ENCODE data around the gene TPBGL.
A peak's percentile ranks its signal among the peaks of the same experiment; 100 is the strongest.

TPBGL gene

DNA sequence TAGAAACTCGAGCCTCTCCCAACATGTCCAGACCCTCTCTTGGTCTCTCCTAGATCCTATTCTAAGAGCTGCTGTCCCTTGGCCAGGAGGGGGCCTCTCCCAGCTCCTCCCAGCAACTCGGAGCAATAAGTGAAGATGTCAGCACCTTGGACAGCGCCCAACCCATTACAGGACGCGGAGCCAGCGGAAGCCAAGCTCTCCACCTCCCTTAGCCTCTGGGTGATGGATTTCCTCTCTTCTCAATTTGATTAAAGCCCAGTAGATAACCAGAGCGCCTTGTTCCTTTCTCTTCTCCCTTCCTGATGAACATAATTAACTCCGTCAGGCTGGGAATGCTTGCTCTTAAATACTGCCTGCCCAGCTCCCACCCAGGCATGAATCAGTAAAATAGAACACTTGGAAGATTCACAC lies 26.2 kb upstream of the TPBGL start:
- DNase-seq, result no peak

DNA sequence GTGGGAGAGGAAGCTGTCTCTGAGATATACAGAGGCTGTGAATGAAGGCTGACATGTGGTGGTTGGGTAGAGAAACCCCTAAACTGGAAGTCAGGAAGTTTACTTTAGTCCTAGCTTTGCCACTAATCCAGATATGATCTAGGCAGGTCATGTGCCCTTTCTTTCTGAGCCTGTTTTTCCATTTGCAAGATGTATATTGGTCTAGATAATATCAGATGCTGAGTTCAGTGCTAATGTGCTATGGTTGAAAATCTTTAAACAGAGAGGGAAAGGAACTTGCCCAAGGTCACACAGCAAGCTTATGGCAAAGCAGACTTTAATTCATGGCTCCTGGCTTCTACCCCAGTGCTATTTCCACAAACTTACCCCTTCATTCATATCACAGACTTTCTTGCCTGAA lies 25.7 kb upstream of the TPBGL start:
- DNase-seq, result no peak

DNA sequence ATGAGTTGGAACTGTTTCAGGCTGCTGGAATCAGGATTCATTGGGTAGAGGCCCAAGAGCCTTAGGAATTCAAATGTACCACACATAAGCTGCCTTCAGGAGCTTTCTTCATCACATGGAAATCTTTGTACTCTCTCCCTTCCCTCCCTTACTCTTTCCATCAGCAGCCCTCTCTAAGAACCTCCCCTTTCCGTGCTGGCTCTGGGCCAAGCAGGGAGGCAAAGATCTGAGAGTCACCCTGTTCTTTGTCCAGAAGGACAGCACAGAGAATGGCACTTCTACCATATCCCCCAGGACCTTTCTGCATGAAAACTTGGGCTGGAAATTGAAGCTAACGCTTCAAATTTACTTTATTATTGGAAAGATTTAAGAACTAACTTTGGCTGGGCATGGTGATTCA lies 20.7 kb upstream of the TPBGL start:
- no peak for DNase-seq

DNA sequence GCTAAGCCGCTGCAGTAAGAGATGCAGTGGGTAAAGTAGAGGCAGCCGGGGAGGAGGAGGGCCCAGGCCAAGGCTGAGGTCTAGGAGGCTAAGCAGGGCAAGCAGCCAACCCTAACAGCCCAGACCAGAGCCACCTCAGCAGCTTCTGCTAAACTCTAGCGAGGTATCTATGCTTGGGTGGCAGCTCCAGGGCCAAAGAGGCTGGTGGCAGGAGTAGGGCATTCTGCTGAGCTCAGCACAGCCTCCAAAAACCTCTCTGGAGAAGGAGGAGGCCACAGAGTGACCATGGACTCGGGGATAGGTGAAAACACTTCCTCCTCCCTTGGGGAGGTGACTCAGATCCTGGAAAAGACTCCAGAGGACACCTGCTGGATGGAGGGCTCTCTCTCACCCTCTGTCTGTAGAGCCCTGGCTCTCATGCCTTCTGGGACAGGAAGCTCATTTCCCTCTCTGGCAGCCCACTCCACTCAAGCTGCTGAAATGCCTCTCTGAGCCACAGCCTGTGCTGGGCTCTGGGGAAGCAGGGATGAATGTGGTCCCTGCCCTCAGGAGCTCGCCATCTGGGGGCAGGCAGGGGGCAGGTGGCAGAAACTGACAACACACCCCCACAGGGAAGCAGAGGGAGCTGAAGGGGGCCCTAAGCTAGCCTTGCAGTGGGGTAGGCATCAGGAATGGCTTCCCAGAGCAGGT lies 16.5 kb upstream of the TPBGL start:
- no peak for DNase-seq

DNA sequence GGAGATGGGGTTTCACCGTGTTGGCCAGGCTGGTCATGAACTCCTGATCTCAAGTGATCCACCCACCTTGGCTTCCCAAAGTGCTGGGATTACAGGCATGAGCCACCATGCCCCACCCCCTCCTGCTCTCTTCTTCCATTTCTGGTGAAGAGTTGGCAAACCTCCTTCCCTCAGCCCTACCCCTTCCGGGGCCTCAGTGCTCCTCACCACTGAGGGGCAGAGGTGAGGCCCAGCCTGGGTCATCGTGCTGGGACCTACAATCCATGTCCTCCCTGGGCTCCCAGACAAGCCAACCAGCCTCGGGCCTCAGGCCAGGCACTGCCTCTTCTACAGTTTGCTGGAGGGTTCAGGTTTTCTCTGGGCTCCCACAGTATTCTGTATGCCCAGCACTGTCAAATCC lies 14.8 kb upstream of the TPBGL start:
- DNase-seq, result no peak

DNA sequence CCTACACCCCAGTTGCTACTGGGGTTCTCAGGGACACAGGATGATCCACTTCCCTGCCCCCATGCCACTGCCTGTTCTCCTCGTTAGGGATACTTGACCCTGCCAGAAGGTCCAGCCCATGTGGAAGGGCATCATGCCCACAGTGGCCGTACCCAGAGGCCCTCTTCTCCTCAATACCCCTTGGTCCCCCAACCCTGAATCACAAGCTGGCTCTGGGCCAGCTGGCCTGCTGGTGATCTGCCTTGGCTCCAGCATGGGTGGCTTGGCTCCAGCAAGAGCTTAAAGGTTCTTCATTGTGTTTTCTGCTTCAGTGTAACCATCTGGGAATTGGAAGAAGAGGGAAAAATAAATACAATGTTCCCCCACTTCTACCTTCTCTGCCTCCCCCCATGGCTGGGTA lies 11.1 kb upstream of the TPBGL start:
- DNase-seq, result no peak

DNA sequence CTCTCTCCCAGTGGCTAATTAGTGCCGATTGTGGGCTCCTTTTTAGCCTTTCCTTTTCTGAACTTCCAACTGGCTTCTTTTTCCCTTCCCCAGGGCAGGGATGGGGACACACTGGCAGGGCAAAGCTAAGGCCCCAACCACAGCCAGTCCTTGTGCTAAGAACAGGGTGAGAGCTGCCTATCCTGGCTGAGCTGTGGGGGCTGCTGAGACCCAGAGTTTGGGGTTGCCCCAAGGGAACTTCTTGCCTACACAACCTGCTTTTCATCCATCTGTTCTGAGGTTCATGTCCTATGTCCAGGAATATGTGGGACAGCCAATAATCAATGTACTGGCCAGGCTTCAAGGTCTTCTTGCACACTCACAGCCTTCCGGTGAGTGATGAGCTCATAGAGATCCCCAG lies 10.0 kb upstream of the TPBGL start:
- no peak for DNase-seq

DNA sequence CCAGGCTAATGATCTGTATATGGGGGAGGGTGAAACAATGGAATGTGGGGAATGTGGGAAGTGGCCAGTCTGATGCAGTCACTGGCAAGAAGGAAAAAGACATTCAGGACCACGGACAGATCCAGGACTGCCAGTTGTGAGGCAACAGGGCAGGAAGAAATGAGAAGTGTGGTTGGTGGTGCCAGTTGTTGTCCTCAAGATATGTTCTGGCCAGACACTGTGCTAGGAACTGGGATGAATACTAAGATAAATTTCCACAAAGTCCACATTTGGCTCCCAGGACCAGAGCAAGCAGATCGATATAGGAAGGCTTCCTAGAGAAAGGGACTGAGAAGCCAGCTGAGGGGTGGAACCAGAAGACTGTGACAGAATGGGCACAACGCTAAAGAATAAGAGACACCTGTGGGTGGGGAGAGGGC lies 6.8 kb upstream of the TPBGL start:
- DNase-seq, result no peak

DNA sequence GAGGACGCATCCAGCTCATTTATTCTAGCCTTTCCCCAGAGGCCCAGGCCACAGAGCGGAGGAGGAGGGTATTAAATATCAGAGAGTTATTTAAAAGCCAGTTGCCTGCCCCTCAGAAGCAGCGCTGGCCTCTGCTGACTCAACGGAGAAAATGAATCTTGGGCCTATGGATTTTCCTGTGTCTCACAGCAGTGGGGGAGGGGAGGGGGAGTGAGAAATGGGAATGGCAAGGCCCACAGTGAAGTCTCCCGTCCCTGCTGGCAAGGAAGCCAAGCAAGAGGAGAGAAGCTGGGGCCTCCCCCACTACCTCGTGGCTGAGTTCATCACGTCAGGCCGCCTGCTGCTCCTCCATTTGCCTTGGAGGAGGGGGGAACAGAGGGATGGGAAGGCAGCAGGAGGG lies 4.5 kb upstream of the TPBGL start:
- no peak for DNase-seq

DNA sequence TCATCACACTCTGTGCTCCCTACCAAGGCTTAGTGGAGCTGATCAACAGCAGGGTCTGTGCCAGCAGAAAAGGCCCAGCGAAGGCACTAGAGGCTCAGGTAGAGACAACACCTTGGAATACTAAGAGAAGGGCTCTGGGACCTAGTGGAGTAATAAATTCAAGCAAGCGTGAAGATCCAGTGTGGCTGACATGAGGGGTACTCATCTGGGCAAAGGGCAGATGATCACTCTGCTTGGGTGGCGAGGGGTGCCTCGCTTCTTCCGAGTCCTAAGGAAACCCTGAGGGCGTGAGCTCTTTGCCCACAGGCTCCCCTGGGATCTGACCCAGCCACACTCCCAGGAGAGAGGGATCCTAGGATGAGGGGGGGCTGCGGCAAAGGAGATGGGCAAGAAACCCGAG lies 3.5 kb upstream of the TPBGL start:
- no peak for DNase-seq

DNA sequence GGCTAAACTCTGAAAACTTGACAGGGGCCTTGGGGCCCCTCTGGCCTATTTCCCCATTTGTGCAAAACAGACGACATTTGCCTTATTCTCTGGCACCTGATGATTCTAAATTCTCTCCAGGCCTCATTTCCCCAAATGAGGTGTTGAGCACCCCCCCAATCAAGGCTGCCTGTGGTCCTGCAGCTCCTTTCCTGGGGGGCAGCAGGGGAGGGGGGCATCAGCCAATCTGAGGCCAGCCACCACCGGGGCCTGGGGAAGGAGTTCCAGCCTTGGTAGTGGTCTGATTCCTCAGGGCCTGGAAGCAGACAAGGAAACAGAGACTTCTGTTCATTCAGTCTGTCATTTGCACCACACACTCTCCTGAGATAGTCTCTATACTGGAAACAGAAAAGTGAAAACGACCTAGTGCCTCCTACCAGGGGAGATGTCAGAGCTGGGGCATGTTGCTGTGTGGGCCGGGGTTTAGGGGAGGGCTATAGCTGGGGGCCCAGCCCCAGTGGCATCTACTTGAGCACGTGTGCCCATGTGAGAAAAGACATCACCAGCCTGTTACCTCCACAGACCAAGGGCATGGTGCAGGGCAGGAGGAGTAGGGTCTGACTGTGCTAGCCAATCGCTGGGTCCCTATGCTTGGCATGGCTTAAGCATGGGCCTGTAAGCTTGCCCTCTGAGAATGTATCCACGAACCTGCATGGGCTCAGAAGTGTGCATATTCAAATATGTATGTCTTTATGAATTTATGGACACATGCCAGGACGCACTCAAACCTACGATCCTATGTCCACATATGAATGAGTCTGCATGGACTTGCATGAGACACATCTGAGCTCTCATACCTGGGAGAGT lies 1.8 kb upstream of the TPBGL start:
- DNase-seq, result no peak

DNA sequence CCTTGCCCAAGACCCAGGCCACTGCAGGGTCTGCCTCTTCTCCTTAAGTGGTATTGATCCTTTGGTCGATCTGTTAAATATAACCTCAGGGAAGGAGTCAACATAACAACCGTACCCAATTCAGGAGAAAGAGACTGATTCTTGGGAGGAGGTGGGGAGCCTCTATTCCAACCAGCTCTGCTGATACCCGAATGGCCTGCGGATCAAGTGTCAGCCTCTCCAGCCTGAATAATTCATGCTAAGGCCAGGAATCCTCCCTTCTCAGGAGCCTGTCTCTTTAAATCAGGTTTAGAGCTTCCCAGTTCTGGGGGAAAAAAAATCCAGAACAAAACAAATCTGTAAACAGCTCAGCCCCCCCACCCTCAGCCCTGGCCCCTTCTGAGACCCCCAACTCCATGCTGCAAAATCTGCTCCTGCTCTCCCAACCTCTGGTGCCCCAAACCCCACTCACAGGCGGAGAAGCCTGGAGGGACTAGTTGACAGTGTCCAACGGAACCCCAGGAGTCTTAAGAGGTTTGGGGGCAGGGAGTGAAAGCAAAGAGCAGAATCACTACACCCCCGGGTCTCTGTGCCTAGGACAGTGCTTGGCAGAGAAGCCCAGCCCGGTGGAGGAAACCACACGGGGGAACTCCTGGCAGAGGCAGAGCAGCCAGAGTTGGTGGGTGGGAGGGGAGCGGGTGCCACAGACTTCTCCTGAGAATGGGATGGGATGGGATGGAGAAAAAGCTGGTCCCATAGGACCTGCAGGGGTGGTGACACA lies 863 bp upstream of the TPBGL start:
- DNase-seq, result no peak

DNA sequence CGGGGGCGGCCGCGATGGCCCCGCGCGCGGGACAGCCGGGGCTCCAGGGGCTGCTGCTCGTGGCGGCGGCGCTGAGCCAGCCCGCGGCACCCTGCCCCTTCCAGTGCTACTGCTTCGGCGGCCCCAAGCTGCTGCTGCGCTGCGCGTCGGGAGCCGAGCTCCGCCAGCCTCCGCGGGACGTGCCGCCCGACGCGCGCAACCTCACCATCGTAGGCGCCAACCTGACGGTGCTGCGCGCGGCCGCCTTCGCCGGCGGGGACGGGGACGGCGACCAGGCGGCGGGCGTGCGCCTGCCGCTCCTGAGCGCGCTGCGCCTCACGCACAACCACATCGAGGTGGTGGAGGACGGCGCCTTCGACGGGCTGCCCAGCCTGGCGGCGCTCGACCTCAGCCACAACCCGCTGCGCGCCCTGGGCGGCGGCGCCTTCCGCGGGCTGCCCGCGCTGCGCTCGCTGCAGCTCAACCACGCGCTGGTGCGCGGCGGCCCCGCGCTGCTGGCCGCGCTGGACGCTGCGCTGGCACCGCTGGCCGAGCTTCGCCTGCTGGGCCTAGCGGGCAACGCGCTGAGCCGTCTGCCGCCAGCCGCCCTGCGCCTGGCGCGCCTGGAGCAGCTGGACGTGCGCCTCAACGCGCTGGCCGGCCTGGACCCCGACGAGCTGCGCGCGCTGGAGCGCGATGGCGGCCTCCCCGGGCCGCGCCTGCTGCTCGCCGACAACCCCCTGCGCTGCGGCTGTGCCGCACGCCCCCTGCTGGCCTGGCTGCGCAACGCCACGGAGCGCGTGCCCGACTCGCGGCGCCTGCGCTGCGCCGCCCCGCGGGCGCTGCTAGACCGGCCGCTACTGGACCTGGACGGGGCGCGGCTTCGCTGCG lies 697 bp downstream of the TPBGL start:
- peak; percentile 87 for DNase-seq

DNA sequence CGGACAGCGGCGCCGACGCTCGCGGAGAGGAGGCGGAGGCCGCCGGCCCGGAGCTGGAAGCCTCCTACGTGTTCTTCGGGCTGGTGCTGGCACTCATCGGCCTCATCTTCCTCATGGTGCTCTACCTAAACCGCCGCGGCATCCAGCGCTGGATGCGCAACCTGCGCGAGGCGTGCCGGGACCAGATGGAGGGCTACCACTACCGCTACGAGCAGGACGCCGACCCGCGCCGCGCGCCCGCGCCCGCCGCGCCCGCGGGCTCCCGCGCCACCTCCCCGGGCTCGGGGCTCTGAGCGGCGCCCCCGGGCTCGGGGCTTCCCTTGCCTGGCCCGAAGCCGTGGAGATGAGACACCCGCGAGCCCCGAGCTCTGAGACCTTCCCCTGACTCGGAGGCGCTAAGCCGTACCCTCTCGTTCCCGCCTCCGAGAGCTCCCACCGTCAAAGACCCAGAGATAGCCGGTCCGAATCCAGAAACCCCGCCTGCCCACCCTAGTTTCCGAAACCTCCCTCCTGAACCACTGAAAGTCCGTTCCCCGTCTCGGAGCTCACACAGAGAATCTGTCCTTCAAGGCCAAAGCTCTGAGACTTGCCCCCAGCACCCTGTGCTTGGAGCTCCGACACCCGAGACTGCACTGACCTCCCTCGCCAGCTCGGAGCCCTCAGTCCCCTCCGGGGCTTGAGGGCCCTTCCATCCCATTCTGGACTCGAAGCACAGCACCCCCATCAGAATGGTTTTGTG lies 1.5 kb downstream of the TPBGL start:
- DNase-seq, result no peak

DNA sequence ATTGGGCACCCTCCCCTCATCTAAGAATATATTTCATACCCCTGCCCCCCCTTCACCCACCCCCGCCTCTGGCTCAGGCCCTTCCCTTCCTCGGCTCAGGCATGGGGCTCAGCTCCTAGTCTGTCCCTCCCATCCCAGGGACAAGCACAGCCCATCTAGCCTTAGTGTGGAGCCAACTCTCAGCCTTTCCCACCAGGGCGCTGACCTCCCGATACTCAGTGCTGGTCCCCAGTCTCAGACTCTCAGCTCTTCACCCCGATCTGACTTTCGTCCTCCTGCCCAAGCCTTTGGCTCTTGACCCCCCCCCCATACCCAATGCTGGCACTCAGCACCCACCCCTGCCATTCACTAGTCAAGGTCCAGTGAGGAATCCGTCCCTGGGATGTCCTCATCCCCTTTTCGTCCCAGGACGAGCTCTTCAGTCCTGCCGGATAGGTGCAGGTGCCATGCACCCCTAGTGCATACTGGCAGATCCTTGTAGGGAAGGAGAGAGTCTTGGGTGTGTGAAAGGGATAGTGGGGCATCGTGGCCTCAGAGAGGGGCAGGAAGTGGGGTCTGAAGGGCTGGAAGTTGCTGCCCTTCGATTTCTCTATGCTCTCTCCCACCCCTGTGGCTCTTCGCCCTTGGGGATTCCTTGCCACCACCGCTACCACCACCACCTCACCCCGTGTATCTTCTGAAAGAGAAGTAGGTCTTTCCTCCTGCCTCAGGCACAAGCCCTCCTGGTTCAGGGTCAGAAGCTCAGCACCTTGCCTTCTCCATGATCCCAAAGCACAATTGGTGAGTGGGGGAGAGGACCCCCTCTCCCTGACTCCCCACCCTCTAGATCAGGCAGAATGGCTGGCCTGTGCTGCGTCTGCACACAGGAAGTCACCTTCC lies 2.4 kb downstream of the TPBGL start:
- no peak for DNase-seq

DNA sequence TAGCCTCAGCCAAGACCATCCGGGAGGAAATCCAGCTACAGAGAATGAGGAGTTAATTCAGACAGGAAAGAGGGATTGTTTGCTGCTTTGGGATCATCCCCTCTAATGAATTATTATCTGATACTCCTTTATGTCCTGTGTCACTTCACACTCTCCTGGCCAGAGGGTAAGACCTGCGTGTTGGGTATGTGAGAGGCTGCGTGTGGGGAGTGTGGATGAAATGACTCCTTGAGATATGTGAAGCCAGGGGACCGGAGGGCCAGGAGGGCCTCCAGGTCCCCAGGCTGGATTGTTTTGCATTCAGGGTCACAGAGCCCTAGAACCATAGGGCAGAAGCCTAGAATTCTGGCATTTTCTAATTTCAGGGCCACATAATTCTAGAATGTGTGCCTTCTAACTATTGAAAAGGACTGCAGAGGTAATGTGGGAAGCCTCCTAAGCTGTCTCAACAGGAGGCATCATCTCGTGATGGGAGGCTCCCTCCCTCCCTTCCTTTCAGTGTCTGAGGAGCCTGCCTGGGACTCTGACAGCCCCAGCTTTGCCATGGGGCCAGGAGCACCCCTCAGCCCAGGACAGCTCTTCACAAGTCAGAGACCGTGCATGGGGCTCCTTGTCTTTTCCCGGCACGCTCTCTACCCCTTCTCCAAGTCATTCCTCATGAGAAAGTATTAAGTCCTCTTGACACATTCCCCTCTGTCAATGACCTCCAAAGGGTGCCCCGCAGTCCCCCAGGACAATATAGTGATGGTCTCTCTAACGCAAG lies 3.7 kb downstream of the TPBGL start:
- no peak for DNase-seq

DNA sequence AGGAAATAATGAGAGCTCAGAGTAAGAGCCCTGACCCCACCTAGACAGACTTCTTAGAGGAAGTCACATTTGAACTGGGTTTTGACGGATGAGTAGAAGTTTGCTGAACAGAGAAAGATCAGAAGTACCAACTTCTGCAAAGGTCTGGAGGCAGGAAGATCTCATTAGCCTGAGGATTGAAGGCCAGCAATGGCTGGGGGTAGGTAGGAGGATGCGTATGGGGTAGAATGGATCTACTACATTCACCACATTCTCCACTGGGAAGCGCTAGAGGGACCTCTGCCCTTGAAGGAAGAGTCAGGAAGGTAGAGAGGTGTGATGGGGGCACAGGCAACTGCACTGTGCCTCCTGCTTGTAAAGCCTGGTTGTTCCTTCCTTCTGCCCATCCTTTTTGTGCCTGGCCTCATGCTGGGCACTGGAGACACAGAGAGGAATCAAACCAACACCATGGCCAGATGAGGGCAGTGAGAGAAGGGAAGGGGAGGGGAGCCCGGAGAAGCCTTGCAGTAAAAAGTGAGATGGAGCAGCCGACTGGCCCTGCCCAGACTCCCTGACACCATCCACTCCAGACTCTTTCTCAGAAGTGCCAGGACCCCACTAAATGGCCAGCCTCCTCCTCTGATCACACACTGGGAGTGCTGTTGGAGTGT lies 4.9 kb downstream of the TPBGL start:
- no peak for DNase-seq

DNA sequence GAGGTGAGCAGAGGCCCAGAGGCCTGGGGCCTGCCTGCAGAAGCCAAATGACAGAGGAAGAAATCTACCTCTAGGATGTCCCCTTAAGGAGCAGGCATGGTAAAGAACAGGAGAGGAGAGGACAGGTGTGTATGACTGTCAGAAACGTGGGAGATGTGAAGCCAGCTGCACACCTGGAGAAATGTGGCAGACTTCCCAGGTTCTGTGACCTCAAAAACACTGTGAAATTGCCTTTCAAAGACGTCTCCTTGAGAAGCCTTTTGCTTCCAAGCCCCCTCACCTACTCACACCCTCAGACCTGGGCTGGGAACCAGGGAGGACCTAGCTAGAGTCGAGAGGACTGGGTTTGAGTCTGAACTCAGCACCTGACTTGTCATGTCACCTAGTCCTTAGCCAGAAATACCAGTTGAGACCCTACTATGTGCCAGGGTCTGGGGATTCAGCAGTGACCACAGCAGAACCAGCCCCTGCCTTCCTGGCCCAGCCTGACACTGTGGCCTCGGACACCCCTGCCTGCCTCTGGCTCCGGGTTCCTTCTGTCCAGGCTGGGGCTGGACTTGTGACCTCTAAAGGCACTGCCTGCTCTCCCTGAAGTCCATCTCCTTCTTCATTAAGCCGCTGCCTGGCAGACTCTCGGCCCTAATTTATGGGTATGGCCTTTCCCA lies 5.6 kb downstream of the TPBGL start:
- no peak for DNase-seq

DNA sequence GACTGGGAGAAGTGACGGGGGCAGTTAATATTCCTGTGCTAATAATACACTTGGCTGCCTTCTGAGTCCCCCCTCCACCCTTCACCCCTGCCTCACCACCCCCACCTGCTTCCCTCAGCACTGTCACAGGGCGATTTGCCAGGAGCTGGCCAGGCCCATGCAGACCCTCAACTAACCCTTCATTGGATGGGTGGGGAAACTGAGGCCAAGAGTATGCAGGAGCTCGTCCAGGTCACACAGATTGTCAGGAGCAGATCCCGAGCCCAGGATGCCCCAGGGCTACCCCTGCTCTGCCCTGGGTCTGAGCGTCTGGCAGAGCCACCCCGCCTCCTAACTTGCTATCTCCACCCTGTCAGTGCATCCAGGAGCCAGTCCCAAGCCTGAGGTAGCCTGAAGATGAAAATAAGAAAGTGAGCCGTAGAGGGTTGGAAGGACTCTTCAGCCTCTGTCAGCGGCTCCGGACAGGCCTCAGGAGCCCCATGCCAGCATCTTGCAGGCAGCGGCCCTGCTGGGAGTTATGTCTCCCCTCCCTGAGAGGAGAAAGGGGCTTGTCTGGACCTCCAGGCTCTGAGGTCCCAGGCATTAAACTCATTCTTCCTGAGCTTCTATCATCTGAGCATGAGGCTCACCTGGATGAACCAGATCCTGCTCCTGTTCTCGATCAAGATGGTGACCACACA lies 6.2 kb downstream of the TPBGL start:
- DNase-seq, result no peak
